ENCODE measurements around the gene PALMD. TPM values are rescaled to one million over a fixed set of nuclear protein-coding genes. Genes with fewer than 3 reads are reported as not detected.

The PALMD gene
- total RNA-seq, 5 donors from 2014 or later (not counting 1 experiment from before 2014, with no cell fraction given) = 0.15 TPM; not detected in 4

- peaks cover 17 to 33% of the 10 kb centered on the region in 2 donors for H3K27me3 Mint-ChIP-seq
- peaks cover 2 to 10% of the 10 kb centered on the region in 2 experiments for H3K27me3 ChIP-seq (replicated peaks in 1 of 2; ENCODE audit: control insufficient read depth in 2 of 2, extremely low read depth in 1 of 2, insufficient read depth in 2 of 2, low read length in 1 of 2)
Observed at GRCh38 chr1:99647490-99647889, 1.6 kb downstream of the PALMD start.

GRCh38 chr1:99648107-99648506 is 2.2 kb downstream of the PALMD start:
- Mint-ChIP-seq H3K4me3 (no peak overlapping the region), H3K4me1 (peaks cover 0 to 6% (median 4%) of the 10 kb centered on the region in 3 donors), H3K27me3 (peaks cover 17 to 33% of the 10 kb centered on the region in 2 donors), H3K27ac (no peak overlapping the region), H3K36me3 (no peaks in the 10 kb centered on the region), H3K9me3 (no peaks in the 10 kb centered on the region)
- ChIA-PET CTCF (no interaction called here), POLR2A (no interaction called here)
- no peak for ATAC-seq (replicated peaks in 1 of 4)
- Histone ChIP-seq H3K27me3 (replicated peaks in 1 of 2; ENCODE audit: control insufficient read depth in 2 of 2, extremely low read depth in 1 of 2, insufficient read depth in 2 of 2, low read length in 1 of 2) (peaks cover 2 to 10% of the 10 kb centered on the region in 2 experiments), H3K9me3 (no peaks in the 10 kb centered on the region), H3K4me3 (ENCODE audit: control insufficient read depth in 1 of 2, extremely low read depth in 1 of 2, low read length in 1 of 2) (no peak overlapping the region), H3K36me3 (ENCODE audit: control insufficient read depth in 2 of 2, extremely low read depth in 1 of 2, insufficient read depth in 1 of 2, low read length in 1 of 2) (no peaks in the 10 kb centered on the region), H3K4me1 (ENCODE audit: control insufficient read depth in 1 of 2, extremely low read depth in 1 of 2, insufficient read depth in 2 of 2, low read length in 2 of 2) (no peaks in the 10 kb centered on the region), H3K27ac (ENCODE audit: low read length) (no peak overlapping the region)
- 65% methylated on average over 4 of the region's 4 CpGs for WGBS (ENCODE audit: insufficient coverage)
- no peak for DNase-seq

More at GRCh38 chr1:99647490-99647889, 1.6 kb downstream of the PALMD start:
- Histone ChIP-seq H3K36me3 (ENCODE audit: control insufficient read depth in 2 of 2, extremely low read depth in 1 of 2, insufficient read depth in 1 of 2, low read length in 1 of 2) (no peaks in the 10 kb centered on the region), H3K4me3 (ENCODE audit: control insufficient read depth in 1 of 2, extremely low read depth in 1 of 2, low read length in 1 of 2) (no peak overlapping the region), H3K9me3 (no peaks in the 10 kb centered on the region), H3K4me1 (ENCODE audit: control insufficient read depth in 1 of 2, extremely low read depth in 1 of 2, insufficient read depth in 2 of 2, low read length in 2 of 2) (no peaks in the 10 kb centered on the region), H3K27ac (ENCODE audit: low read length) (no peak overlapping the region)
- no peak for DNase-seq
- H3K27ac Mint-ChIP-seq = no peak overlapping the region
- ChIA-PET POLR2A (no interaction called here), CTCF (no interaction called here)
- ATAC-seq (replicated peaks in 1 of 4) = no peak
- H3K4me1 Mint-ChIP-seq = peaks cover 0 to 6% (median 4%) of the 10 kb centered on the region in 3 donors
- no peaks in the 10 kb centered on the region for H3K9me3 Mint-ChIP-seq
- no CpG with 5 or more reads among the region's 4 CpGs for WGBS (ENCODE audit: insufficient coverage)
- no peaks in the 10 kb centered on the region for H3K36me3 Mint-ChIP-seq
- no peak overlapping the region for H3K4me3 Mint-ChIP-seq

GRCh38 chr1:99650030-99650429 is 4.1 kb downstream of the PALMD start:
- POLR2A ChIA-PET = interaction anchor here in 1 of 2 donors (0.6 kb wide), 1 partner anchor 1579 kb away, joined by 3 read pairs; no protein-coding TSS in a partner anchor
- no peak overlapping the region for H3K27ac ChIP-seq (ENCODE audit: low read length)
- Mint-ChIP-seq H3K4me1 (peaks cover 0 to 6% (median 4%) of the 10 kb centered on the region in 3 donors), H3K36me3 (no peaks in the 10 kb centered on the region), H3K27ac (no peak overlapping the region), H3K27me3 (peaks cover 19 to 33% of the 10 kb centered on the region in 2 donors), H3K9me3 (no peaks in the 10 kb centered on the region), H3K4me3 (no peak overlapping the region)
- H3K9me3 ChIP-seq = no peaks in the 10 kb centered on the region
- DNase-seq (no peak), ATAC-seq (replicated peaks in 1 of 4) (no peak)
- CTCF ChIA-PET = interaction anchor here in 1 of 2 donors (0.6 kb wide), 1 partner anchor 36 kb away, joined by 4 read pairs; no protein-coding TSS in a partner anchor
- peaks cover 2 to 10% of the 10 kb centered on the region in 2 experiments for H3K27me3 ChIP-seq (replicated peaks in 1 of 2; ENCODE audit: control insufficient read depth in 2 of 2, extremely low read depth in 1 of 2, insufficient read depth in 2 of 2, low read length in 1 of 2)
- H3K4me1 ChIP-seq (ENCODE audit: control insufficient read depth in 1 of 2, extremely low read depth in 1 of 2, insufficient read depth in 2 of 2, low read length in 2 of 2) = no peaks in the 10 kb centered on the region
- no CpG with 5 or more reads among the region's 2 CpGs for WGBS (ENCODE audit: insufficient coverage)
- H3K4me3 ChIP-seq (ENCODE audit: control insufficient read depth in 1 of 2, extremely low read depth in 1 of 2, low read length in 1 of 2) = no peak overlapping the region
- H3K36me3 ChIP-seq (ENCODE audit: control insufficient read depth in 2 of 2, extremely low read depth in 1 of 2, insufficient read depth in 1 of 2, low read length in 1 of 2) = no peaks in the 10 kb centered on the region

- Mint-ChIP-seq H3K4me1 (peaks cover 0 to 4% (median 4%) of the 10 kb centered on the region in 3 donors), H3K36me3 (no peaks in the 10 kb centered on the region), H3K4me3 (no peak overlapping the region), H3K27ac (no peak overlapping the region), H3K27me3 (peaks cover 17 to 27% of the 10 kb centered on the region in 2 donors), H3K9me3 (no peaks in the 10 kb centered on the region)
- no CpG with 5 or more reads among the region's 3 CpGs for WGBS (ENCODE audit: insufficient coverage)
- no peaks in the 10 kb centered on the region for H3K36me3 ChIP-seq (ENCODE audit: control insufficient read depth in 2 of 2, extremely low read depth in 1 of 2, insufficient read depth in 1 of 2, low read length in 1 of 2)
- H3K27me3 ChIP-seq (replicated peaks in 1 of 2; ENCODE audit: control insufficient read depth in 2 of 2, extremely low read depth in 1 of 2, insufficient read depth in 2 of 2, low read length in 1 of 2) = peaks cover 2 to 7% of the 10 kb centered on the region in 2 experiments
- H3K4me3 ChIP-seq (ENCODE audit: control insufficient read depth in 1 of 2, extremely low read depth in 1 of 2, low read length in 1 of 2) = no peak overlapping the region
- ATAC-seq (replicated peaks in 1 of 4) = no peak
- no peak overlapping the region for H3K27ac ChIP-seq (ENCODE audit: low read length)
- H3K4me1 ChIP-seq (ENCODE audit: control insufficient read depth in 1 of 2, extremely low read depth in 1 of 2, insufficient read depth in 2 of 2, low read length in 2 of 2) = no peaks in the 10 kb centered on the region
- no peak for DNase-seq
- CTCF ChIA-PET = interaction anchor here (0.6 kb wide), 2 partner anchors 35 to 56 kb away, joined by 3 to 4 read pairs; no protein-coding TSS in a partner anchor
- POLR2A ChIA-PET = no interaction called here
- H3K9me3 ChIP-seq = no peaks in the 10 kb centered on the region
Observed at GRCh38 chr1:99650773-99651437, 5.0 kb downstream of the PALMD start.

GRCh38 chr1:99652881-99653281 is 7.0 kb downstream of the PALMD start:
- no peaks in the 10 kb centered on the region for H3K9me3 ChIP-seq
- H3K27ac Mint-ChIP-seq = no peak overlapping the region

GRCh38 chr1:99655376-99655775 is 9.5 kb downstream of the PALMD start:
- Mint-ChIP-seq H3K27me3 (peaks cover 3 to 8% of the 10 kb centered on the region in 2 donors), H3K27ac (no peak overlapping the region), H3K9me3 (no peaks in the 10 kb centered on the region), H3K4me3 (no peak overlapping the region), H3K36me3 (no peaks in the 10 kb centered on the region), H3K4me1 (no peaks in the 10 kb centered on the region)
- Histone ChIP-seq H3K4me1 (ENCODE audit: control insufficient read depth in 1 of 2, extremely low read depth in 1 of 2, insufficient read depth in 2 of 2, low read length in 2 of 2) (no peaks in the 10 kb centered on the region), H3K27ac (ENCODE audit: low read length) (no peak overlapping the region), H3K4me3 (ENCODE audit: control insufficient read depth in 1 of 2, extremely low read depth in 1 of 2, low read length in 1 of 2) (no peak overlapping the region), H3K27me3 (replicated peaks in 1 of 2; ENCODE audit: control insufficient read depth in 2 of 2, extremely low read depth in 1 of 2, insufficient read depth in 2 of 2, low read length in 1 of 2) (no peaks in the 10 kb centered on the region), H3K36me3 (ENCODE audit: control insufficient read depth in 2 of 2, extremely low read depth in 1 of 2, insufficient read depth in 1 of 2, low read length in 1 of 2) (no peaks in the 10 kb centered on the region), H3K9me3 (no peaks in the 10 kb centered on the region)
- DNase-seq = no peak
- ChIA-PET CTCF (no interaction called here), POLR2A (no interaction called here)
- no peak for ATAC-seq (replicated peaks in 1 of 4)
- 85% methylated on average over 1 of the region's 3 CpGs for WGBS (ENCODE audit: insufficient coverage)

More at GRCh38 chr1:99652881-99653281, 7.0 kb downstream of the PALMD start:
- WGBS (ENCODE audit: insufficient coverage) = 71% methylated on average over 1 of the region's 2 CpGs
- CTCF ChIA-PET = no interaction called here
- ATAC-seq (replicated peaks in 1 of 4) (no peak), DNase-seq (no peak)
- Mint-ChIP-seq H3K9me3 (no peaks in the 10 kb centered on the region), H3K4me3 (no peak overlapping the region), H3K4me1 (no peaks in the 10 kb centered on the region), H3K27me3 (peaks cover 8 to 19% of the 10 kb centered on the region in 2 donors), H3K36me3 (no peaks in the 10 kb centered on the region)
- Histone ChIP-seq H3K27ac (ENCODE audit: low read length) (no peak overlapping the region), H3K27me3 (replicated peaks in 1 of 2; ENCODE audit: control insufficient read depth in 2 of 2, extremely low read depth in 1 of 2, insufficient read depth in 2 of 2, low read length in 1 of 2) (peaks cover 2 to 3% of the 10 kb centered on the region in 2 experiments), H3K4me3 (ENCODE audit: control insufficient read depth in 1 of 2, extremely low read depth in 1 of 2, low read length in 1 of 2) (no peak overlapping the region), H3K4me1 (ENCODE audit: control insufficient read depth in 1 of 2, extremely low read depth in 1 of 2, insufficient read depth in 2 of 2, low read length in 2 of 2) (no peaks in the 10 kb centered on the region), H3K36me3 (ENCODE audit: control insufficient read depth in 2 of 2, extremely low read depth in 1 of 2, insufficient read depth in 1 of 2, low read length in 1 of 2) (no peaks in the 10 kb centered on the region)
- POLR2A ChIA-PET = interaction anchor here in 1 of 2 donors (1.0 kb wide), 1 partner anchor 17 kb away, joined by 3 read pairs; no protein-coding TSS in a partner anchor

All from T-cell (primary cell).